CD14-positive monocyte (primary cell): ENCODE results near the gene TMEM198. TPM values are rescaled to one million over a fixed set of nuclear protein-coding genes. Genes with fewer than 3 reads are reported as not detected.

ENCODE experiments used
- DNase-seq, 3 donors: peaks; one replicate each; pipeline ENCODE4 v3.0.0-alpha.2; 2011 to 2022
- H2AFZ ChIP-seq: 2 replicates; pipeline ENCODE4 v1.6.0; 2012; ENCODE audit warnings: mild to moderate bottlenecking, low read depth, low read length, inconsistent platforms; ENCODE audit not compliant: insufficient read depth, poor library complexity, severe bottlenecking
- H3K27ac ChIP-seq, 2 donors: 1 replicate in 1 of 2; 2 replicates in 1 of 2; pipeline ENCODE4 v1.5.1; 2012 to 2013; ENCODE audit warnings: low read length in 2 of 2, control low read depth in 1 of 2, inconsistent platforms in 1 of 2, low read depth in 1 of 2, mild to moderate bottlenecking in 1 of 2
- H3K27me3 ChIP-seq, 2 donors: one replicate each; pipeline versions ENCODE4 v1.6.0 to v1.6.1; 2011 to 2013; ENCODE audit warnings: low read length in 2 of 2; ENCODE audit not compliant: control insufficient read depth in 2 of 2, insufficient read depth in 2 of 2
- H3K36me3 ChIP-seq, 2 donors: replicated peaks in 1 of 2; 1 replicate in 1 of 2; 2 replicates in 1 of 2; pipeline versions ENCODE4 v1.5.1 to v1.6.1; 2012 to 2013; ENCODE audit warnings: low read length in 2 of 2, control low read depth in 1 of 2, inconsistent platforms in 1 of 2, mild to moderate bottlenecking in 1 of 2; ENCODE audit not compliant: insufficient read depth in 2 of 2, control insufficient read depth in 1 of 2
- H3K4me1 ChIP-seq, 2 donors: 1 replicate in 1 of 2; 2 replicates in 1 of 2; pipeline versions ENCODE4 v1.5.1 to v1.6.1; 2012 to 2013; ENCODE audit warnings: low read length in 2 of 2, control low read depth in 1 of 2, inconsistent platforms in 1 of 2, mild to moderate bottlenecking in 1 of 2, moderate library complexity in 1 of 2; ENCODE audit not compliant: insufficient read depth in 2 of 2, control insufficient read depth in 1 of 2
- H3K4me2 ChIP-seq: replicated peaks from 2 replicates; pipeline ENCODE3; 2012; ENCODE audit warnings: low read length, moderate library complexity, mild to moderate bottlenecking; ENCODE audit not compliant: poor library complexity, severe bottlenecking; ENCODE audit errors: extremely low read depth
- H3K4me3 ChIP-seq, 3 experiments: fragments of 200-600 bp in 1 of 3; sonication (generic) in 1 of 3; replicated peaks in 1 of 3; 1 replicate in 2 of 3; 2 replicates in 1 of 3; pipeline ENCODE4 v1.5.1; 2011 to 2013; ENCODE audit warnings: low read length in 3 of 3, mild to moderate bottlenecking in 3 of 3, control low read depth in 2 of 3, low read depth in 2 of 3, inconsistent platforms in 1 of 3, moderate library complexity in 1 of 3
- H3K79me2 ChIP-seq: 2 replicates; pipeline ENCODE4 v1.6.0; 2012; ENCODE audit warnings: mild to moderate bottlenecking, control low read depth, inconsistent platforms, low read length, moderate library complexity; ENCODE audit not compliant: insufficient read depth
- H3K9ac ChIP-seq: 2 replicates; pipeline ENCODE4 v1.6.0; 2017; ENCODE audit warnings: low read length, mild to moderate bottlenecking; ENCODE audit not compliant: insufficient read depth, poor library complexity, severe bottlenecking
- H3K9me3 ChIP-seq, 2 donors: replicated peaks in 1 of 2; 1 replicate in 1 of 2; 2 replicates in 1 of 2; pipeline versions ENCODE4 v1.5.1 to v1.6.1; 2012 to 2013; ENCODE audit warnings: low read length in 2 of 2, control low read depth in 1 of 2; ENCODE audit not compliant: control insufficient read depth in 1 of 2, insufficient read depth in 1 of 2
- H4K20me1 ChIP-seq: 2 replicates; pipeline ENCODE4 v1.6.0; 2012; ENCODE audit warnings: mild to moderate bottlenecking, low read length, control low read depth, moderate library complexity; ENCODE audit not compliant: insufficient read depth
- H3K27ac Mint-ChIP-seq, 7 donors: one replicate each; pipeline ENCODE4 v1.8.0; 2020; ENCODE audit warnings: mild to moderate bottlenecking in 7 of 7, mixed read lengths in 7 of 7, moderate library complexity in 6 of 7, inconsistent platforms in 2 of 7
- H3K27me3 Mint-ChIP-seq, 3 donors: one replicate each; pipeline ENCODE4 v1.8.0; 2021 to 2022; ENCODE audit warnings: low read depth in 3 of 3, mild to moderate bottlenecking in 3 of 3, mixed read lengths in 3 of 3, moderate library complexity in 3 of 3, inconsistent platforms in 1 of 3
- H3K36me3 Mint-ChIP-seq, 2 donors: one replicate each; pipeline ENCODE4 v1.8.0; 2020; ENCODE audit warnings: mixed read lengths in 2 of 2, inconsistent platforms in 1 of 2, mild to moderate bottlenecking in 1 of 2
- H3K4me1 Mint-ChIP-seq: one replicate; pipeline ENCODE4 v1.8.0; 2020; ENCODE audit warnings: mild to moderate bottlenecking, mixed read lengths
- H3K4me3 Mint-ChIP-seq, 2 donors: one replicate each; pipeline ENCODE4 v1.8.0; 2020; ENCODE audit warnings: mild to moderate bottlenecking in 2 of 2, mixed read lengths in 2 of 2, moderate library complexity in 1 of 2
- H3K9me3 Mint-ChIP-seq, 7 donors: one replicate each; pipeline ENCODE4 v1.8.0; 2020 to 2022; ENCODE audit warnings: mixed read lengths in 7 of 7, mild to moderate bottlenecking in 6 of 7, moderate library complexity in 6 of 7, inconsistent platforms in 2 of 7
- CTCF ChIP-seq: fragments of 200-600 bp; IDR thresholded peaks from one replicate; pipeline ENCODE4 v1.8.0; 2022; ENCODE audit warnings: antibody characterized with exemption, mild to moderate bottlenecking
- WGBS: methylation state at CpG from one replicate; pipeline ENCODE4 v1.1.5; 2013; ENCODE audit warnings: missing lambda C conversion rate; ENCODE audit not compliant: insufficient coverage; 5-methylcytosine and 5-hydroxymethylcytosine counted together
- intact Hi-C, 2 donors: fragments of 100-400 bp; cut with micrococcal nuclease; formaldehyde crosslinking; loops; one replicate each; pipeline versions ENCODE4 v1.15.0 to v1.15.1; 2023
- polyA plus RNA-seq, 3 donors: library from polyadenylated mRNA; depleted of rRNA in 1 of 3; unstranded in 2 of 3; stranded (reverse) in 1 of 3; fragments of 300-500 nt in 2 of 3; fragments of >200 nt in 1 of 3; fragmentation: Illumina TruSeq in 2 of 3; gene quantifications; 1 replicate in 2 of 3; 2 replicates in 1 of 3; pipeline ENCODE4 v1.2.3, GENCODE V29; 2012 to 2021

Gene TMEM198
- polyA plus RNA-seq, 3 donors, result not detected

DNA sequence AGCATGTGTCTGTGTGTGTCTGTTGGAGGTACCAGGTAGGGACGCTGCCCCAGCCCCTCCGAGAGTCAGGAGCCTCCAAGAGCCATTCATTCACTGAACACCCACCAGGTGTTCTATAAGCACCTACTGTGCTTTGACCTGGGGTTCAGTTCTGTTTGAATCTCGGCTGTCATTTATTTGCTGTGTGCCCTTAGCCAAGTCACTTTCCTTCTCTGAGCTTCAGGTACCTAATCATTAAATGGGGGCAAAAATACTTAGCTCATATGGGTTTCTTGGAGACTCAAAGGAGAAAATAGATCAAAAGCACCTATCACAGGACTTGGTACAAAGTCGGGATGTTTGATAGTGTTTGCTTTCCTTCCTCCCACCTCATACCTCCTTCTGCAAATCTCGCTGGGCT lies 16.4 kb upstream of the TMEM198 start:
- intact Hi-C loops, result loop anchor here in 1 of 2 donors (2.0 to 5.0 kb wide), 3 partner anchors 35 to 125 kb away; no protein-coding TSS in a partner anchor
- no peak overlapping the region for H3K9ac ChIP-seq
- DNase-seq, result no peak
- no peak overlapping the region for H3K4me3 ChIP-seq
- peaks cover 67 to 85% (median 80%) of the 10 kb centered on the region in 3 donors for H3K27me3 Mint-ChIP-seq
- no peaks in the 10 kb centered on the region for H3K4me1 ChIP-seq
- H3K27me3 ChIP-seq, result peaks cover 41 to 62% of the 10 kb centered on the region in 2 donors
- no peak overlapping the region for H3K27ac ChIP-seq
- H3K9me3 ChIP-seq, result peaks cover 0 to 14% of the 10 kb centered on the region in 2 donors
- no peak for TF ChIP-seq CTCF
- 80% methylated on average over 1 of the region's 5 CpGs for WGBS
- no peak overlapping the region for H3K27ac Mint-ChIP-seq
- H3K79me2 ChIP-seq, result no peaks in the 10 kb centered on the region
- no peak overlapping the region for H3K4me2 ChIP-seq
- no peak overlapping the region for H3K4me3 Mint-ChIP-seq
- no peaks in the 10 kb centered on the region for H3K36me3 Mint-ChIP-seq
- H3K4me1 Mint-ChIP-seq, result no peaks in the 10 kb centered on the region
- no peak overlapping the region for H2AFZ ChIP-seq
- no peaks in the 10 kb centered on the region for H4K20me1 ChIP-seq
- H3K36me3 ChIP-seq, result no peaks in the 10 kb centered on the region
- H3K9me3 Mint-ChIP-seq, result peaks cover 0 to 4% (median 2%) of the 10 kb centered on the region in 7 donors

GRCh38 chr2:219530048-219530963 lies 13.5 kb upstream of the TMEM198 start:
- TF ChIP-seq CTCF, result peak; percentile 93
- no peak overlapping the region for H3K27ac ChIP-seq
- Mint-ChIP-seq H3K36me3 (no peaks in the 10 kb centered on the region), H3K4me1 (no peaks in the 10 kb centered on the region), H3K9me3 (peaks cover 0 to 2% (median 0%) of the 10 kb centered on the region in 7 donors), H3K27me3 (peaks cover 51 to 60% (median 58%) of the 10 kb centered on the region in 3 donors), H3K4me3 (peak overlapping the region in 1 of 2 donors; percentile 65), H3K27ac (peak overlapping the region in 1 of 7 donors; percentile 70)
- H4K20me1 ChIP-seq, result no peaks in the 10 kb centered on the region
- H3K9me3 ChIP-seq, result no peaks in the 10 kb centered on the region
- no peak overlapping the region for H2AFZ ChIP-seq
- H3K4me2 ChIP-seq, result no peak overlapping the region
- no peaks in the 10 kb centered on the region for H3K4me1 ChIP-seq
- peak; percentile 70 to 82 (median 78) for DNase-seq
- H3K4me3 ChIP-seq, result no peak overlapping the region
- intact Hi-C loops, result loop anchor here (1.0 to 5.0 kb wide), 5 partner anchors 33 to 128 kb away; partner anchors contain the start of gene GMPPA (in 1 of the 2)
- no peaks in the 10 kb centered on the region for H3K79me2 ChIP-seq
- WGBS, result 23% methylated on average over 13 of the region's 21 CpGs
- H3K27me3 ChIP-seq, result peaks cover 15 to 34% of the 10 kb centered on the region in 2 donors
- H3K9ac ChIP-seq, result no peak overlapping the region
- H3K36me3 ChIP-seq, result no peaks in the 10 kb centered on the region
